ENCODE data around the gene PNMA8A.
"Not testable (repeated sequence)": the region's sequence is repeated elsewhere in the genome, so short reads cannot be mapped to it uniquely, and the experiment has no call there.

PNMA8A gene

GRCh38 chr19:46461537-46461936 lies 9.8 kb downstream of the PNMA8A start:
- DNase-seq: no peak

- DNase-seq: no peak
Observed at GRCh38 chr19:46460981-46461380, 10.4 kb downstream of the PNMA8A start.

- no peak for DNase-seq
Observed at GRCh38 chr19:46460055-46460454, 11.3 kb downstream of the PNMA8A start.

DNA sequence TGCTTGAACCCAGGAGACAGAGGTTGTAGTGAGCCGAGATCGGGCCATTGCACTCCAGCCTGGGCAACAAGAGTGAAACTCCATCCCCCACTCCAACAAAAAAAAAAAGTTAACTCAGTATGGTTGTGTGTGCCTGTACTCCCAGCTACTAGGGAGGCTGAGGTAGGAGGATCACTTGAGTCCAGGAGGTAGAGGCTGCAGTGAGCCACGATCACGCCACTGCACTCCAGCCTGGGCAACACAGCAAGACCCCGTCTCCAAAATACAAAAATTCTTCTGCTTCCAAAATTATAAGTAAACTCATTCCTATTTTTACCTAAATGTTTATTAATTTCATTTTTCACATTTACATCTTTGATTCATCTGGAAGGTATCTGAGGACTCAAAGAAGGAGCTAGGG lies 14.4 kb downstream of the PNMA8A start:
- no peak for DNase-seq

GRCh38 chr19:46454244-46454643 lies 17.1 kb downstream of the PNMA8A start:
- DNase-seq: no peak

- no peak for DNase-seq
Observed at GRCh38 chr19:46453661-46454060, 17.7 kb downstream of the PNMA8A start.

DNA sequence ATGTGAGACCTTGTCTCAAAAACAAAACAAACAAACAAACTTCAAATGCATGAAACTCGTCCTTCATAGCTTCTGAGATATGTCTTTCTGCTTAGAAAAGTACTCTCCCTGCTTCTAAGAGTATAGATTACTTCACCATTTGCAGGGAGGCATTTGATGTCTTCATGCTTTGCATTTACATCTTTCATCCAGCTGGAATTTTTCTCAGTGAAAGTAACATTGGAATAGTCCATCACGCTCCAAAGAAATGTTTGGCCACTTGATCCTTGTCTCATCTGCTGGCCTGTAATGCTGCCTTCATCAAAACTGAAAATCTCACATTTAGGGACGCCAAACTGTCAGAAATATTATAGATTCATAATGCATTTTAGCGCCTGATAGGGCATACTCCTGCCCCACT lies 19.2 kb downstream of the PNMA8A start:
- DNase-seq: no peak

GRCh38 chr19:46451352-46451751 lies 20.0 kb downstream of the PNMA8A start:
- no peak for DNase-seq

- DNase-seq: no peak
Observed at GRCh38 chr19:46450737-46451136, 20.6 kb downstream of the PNMA8A start.

DNA sequence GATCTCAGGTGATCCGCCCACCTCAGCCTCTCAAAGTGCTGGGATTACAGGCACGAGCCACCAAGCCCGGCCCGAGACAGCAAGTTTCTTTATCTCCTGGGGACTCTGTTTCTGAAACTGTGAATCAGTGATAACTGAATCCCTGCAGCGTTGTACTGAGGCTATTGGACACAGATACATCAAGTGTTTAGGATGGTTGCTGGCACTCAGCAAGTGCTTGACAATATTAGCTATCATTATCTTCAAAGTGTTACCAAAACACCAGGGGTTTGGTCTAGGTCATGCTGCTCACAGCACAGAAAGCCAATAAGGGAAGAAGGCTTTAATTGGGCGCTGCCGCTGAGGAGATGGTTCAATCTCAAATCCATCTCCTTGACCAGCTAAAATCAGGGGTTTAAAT lies 22.1 kb downstream of the PNMA8A start:
- no peak for DNase-seq

- DNase-seq: no peak
Observed at GRCh38 chr19:46448601-46449000, 22.8 kb downstream of the PNMA8A start.

GRCh38 chr19:46447824-46448223 lies 23.5 kb downstream of the PNMA8A start:
- DNase-seq: no peak

GRCh38 chr19:46447006-46447405 lies 24.4 kb downstream of the PNMA8A start:
- DNase-seq: no peak

DNA sequence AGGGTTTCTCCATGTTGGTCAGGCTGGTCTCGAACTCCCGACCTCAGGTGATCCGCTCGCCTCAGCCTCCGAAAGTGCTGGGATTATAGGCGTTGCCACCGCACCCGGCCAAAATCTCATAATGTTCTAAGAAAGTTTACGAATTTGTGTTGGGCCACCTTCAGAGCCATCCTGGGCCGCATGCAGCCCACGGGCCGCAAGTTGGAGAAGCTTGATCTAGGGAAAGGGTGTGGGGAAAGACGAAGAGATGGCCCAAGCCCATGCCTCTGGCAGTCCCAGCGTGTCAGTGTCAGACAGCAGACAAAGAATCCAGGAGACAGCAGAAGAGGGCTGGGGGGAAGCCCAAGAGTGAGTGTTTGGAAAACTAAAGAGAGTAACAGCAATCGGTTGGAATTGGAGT lies 25.3 kb downstream of the PNMA8A start:
- DNase-seq: no peak

DNA sequence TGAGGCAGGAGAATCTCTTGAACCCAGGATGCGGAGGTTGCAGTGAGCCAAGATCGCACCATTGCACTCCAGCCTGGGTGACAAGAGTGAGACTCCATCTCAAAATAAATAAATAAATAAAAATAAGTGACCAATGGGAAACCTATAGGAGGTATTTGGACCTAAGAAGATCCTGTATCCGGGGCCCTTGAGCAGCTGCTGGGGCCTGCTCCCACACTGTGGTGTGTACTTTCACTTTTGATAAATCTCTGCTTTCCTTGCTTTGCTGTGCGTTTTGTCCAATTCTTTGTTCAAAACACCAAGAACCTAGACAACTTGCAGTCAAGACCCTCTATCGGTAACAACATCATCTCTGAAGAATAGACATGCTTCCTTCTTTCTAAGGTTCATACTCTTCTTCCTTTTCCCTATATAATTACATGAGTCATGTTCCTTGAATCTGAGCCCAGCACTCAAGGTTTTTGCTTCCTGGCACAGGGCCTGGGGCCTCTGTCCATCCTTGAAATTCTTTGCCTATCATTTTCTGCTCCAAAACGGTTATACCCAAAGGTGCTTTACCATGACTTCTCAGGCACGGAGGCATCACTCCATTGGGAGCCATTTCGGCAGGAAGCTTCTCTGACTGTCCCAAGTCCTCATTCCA lies 28.4 kb downstream of the PNMA8A start:
- DNase-seq: no peak

DNA sequence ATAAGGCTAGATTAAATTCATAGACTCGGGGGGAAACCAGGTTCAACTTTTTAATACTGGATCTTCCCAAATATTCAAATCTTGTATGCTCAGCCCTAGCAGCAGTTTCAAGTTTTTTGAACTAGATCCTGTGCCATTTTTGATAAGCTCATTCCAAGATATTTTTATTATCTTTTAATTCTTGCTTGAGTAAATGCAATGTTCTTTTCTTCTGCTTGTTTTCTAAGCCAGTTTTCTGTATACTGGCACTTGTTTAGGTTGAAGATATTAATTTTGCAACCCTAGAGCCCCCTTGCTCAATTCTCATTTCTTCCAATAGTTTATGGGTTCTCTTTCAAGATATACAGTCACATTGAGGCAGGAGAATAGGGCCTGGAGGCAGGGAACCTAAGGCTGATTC lies 29.5 kb downstream of the PNMA8A start:
- DNase-seq: no peak

GRCh38 chr19:46435689-46436088 lies 35.7 kb downstream of the PNMA8A start:
- not testable (repeated sequence) for DNase-seq

DNA sequence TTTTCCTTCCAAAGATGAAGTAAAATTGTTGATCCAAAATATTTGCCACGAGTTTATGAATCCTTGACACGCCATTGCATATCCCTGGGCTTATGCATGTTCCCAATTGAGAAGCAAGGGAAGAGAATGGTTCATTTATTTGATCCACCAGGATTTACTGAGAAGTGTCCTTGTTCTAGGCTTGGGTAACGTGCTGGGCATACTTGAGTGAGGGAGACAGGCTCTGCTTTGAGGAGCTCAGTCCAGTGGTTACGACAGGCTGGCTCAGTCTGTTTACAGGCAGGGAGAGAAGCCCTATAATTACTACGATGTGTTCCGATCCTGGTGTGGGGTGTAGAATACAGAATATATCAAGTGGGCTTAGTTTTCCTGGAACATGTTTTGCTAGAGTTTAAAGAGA lies 36.4 kb downstream of the PNMA8A start:
- no peak for DNase-seq

DNA sequence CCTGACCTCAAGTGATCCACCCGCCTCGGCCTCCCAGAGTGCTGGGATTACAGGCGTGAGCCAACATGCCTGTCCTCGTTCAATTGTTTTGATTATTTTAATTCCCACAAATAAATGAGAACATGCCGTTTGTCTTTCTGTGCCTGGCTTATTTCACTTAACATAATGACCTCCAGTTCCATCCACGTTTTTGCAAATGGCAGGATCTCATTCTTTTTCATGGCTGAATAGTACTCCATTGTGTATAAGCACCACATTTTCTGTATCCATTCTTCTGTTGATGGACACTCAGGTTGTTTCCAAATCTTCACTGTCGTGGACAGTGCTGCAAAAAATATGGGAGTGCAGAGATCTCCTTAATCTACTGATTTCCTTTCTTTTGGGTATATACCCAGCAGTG lies 37.9 kb downstream of the PNMA8A start:
- DNase-seq: not testable (repeated sequence)

- DNase-seq: no peak
Observed at GRCh38 chr19:46431824-46432223, 39.5 kb downstream of the PNMA8A start.

- DNase-seq: no peak
Observed at GRCh38 chr19:46429999-46430398, 41.4 kb downstream of the PNMA8A start.

GRCh38 chr19:46428239-46429135 lies 42.9 kb downstream of the PNMA8A start, which contains the start of gene PNMA8C:
Gene PNMA8C (minus strand): TSS chr19:46428936. CDS start chr19:46428359, 577 bp downstream.
- peak; percentile 27 for DNase-seq

GRCh38 chr19:46427518-46428045 lies 43.8 kb downstream of the PNMA8A start:
- DNase-seq: no peak
